ENCODE results near the gene RUBCNL. TPM values are rescaled to one million over a fixed set of nuclear protein-coding genes. Genes with fewer than 3 reads are reported as not detected.

Gene RUBCNL
- total RNA-seq, 4 donors from 2014 or later = 0.42 to 0.78 TPM; not detected in 2

- H3K36me3 ChIP-seq = no peaks in the 10 kb centered on the region
- ATAC-seq (no peak), DNase-seq (no peak)
- H3K27me3 ChIP-seq = peaks cover 0 to 21% (median 15%) of the 10 kb centered on the region in 3 donors
- intact Hi-C loops (cut with DNase I; ENCODE audit: low total_unique reads) (no loop called here), in situ Hi-C loops (cut with MboI; ENCODE audit: low sequenced_read_pairs in 4 of 4) (no loop called here)
- no peaks in the 10 kb centered on the region for H3K4me1 ChIP-seq
- H3K4me3 ChIP-seq = no peak overlapping the region
- H3K9me3 ChIP-seq = no peaks in the 10 kb centered on the region
- TF ChIP-seq, protein P1, sequence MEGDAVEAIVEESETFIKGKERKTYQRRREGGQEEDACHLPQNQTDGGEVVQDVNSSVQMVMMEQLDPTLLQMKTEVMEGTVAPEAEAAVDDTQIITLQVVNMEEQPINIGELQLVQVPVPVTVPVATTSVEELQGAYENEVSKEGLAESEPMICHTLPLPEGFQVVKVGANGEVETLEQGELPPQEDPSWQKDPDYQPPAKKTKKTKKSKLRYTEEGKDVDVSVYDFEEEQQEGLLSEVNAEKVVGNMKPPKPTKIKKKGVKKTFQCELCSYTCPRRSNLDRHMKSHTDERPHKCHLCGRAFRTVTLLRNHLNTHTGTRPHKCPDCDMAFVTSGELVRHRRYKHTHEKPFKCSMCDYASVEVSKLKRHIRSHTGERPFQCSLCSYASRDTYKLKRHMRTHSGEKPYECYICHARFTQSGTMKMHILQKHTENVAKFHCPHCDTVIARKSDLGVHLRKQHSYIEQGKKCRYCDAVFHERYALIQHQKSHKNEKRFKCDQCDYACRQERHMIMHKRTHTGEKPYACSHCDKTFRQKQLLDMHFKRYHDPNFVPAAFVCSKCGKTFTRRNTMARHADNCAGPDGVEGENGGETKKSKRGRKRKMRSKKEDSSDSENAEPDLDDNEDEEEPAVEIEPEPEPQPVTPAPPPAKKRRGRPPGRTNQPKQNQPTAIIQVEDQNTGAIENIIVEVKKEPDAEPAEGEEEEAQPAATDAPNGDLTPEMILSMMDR (IDR thresholded peaks at IDR 0.05 in 4 of 5, conservative IDR thresholded peaks at IDR 0.05 in 1 of 5) = no peak
- TF ChIP-seq POLR2A (IDR thresholded peaks at IDR 0.05) = no peak
- H3K27ac ChIP-seq = no peak overlapping the region
Observed at GRCh38 chr13:46385946-46386345, 1.1 kb downstream of the RUBCNL start.

GRCh38 chr13:46383383-46383782 is 3.7 kb downstream of the RUBCNL start:
- intact Hi-C loops (cut with DNase I; ENCODE audit: low total_unique reads) (no loop called here), in situ Hi-C loops (cut with MboI; ENCODE audit: low sequenced_read_pairs in 4 of 4) (no loop called here)
- ATAC-seq (no peak), DNase-seq (no peak)
- Histone ChIP-seq H3K4me3 (no peak overlapping the region), H3K27me3 (peaks cover 0 to 21% (median 15%) of the 10 kb centered on the region in 3 donors), H3K4me1 (no peaks in the 10 kb centered on the region), H3K9me3 (no peaks in the 10 kb centered on the region), H3K27ac (no peak overlapping the region), H3K36me3 (no peaks in the 10 kb centered on the region)
- TF ChIP-seq, protein P1 (IDR thresholded peaks at IDR 0.05 in 4 of 5, conservative IDR thresholded peaks at IDR 0.05 in 1 of 5) = no peak
- no peak for TF ChIP-seq POLR2A (IDR thresholded peaks at IDR 0.05)

DNA sequence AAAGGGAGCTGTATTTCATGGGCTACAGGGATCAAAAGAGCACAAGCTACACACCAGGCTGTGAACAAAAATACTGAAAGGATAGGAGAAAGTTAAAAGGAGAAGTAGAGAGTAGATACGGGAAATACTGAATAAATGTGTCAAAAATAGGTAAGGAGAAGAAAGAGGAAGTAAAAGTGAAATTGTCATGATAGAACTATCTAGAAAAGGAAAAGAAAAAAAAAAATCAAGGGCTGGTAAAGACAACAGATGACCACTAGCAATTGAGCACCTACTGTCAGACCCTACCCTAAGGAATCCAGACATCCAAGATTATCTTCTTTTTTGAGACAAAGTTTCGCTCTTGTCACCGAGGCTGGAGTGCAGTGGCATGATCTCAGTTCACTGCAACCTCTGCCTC is 4.8 kb downstream of the RUBCNL start:
- TF ChIP-seq, protein P1 (IDR thresholded peaks at IDR 0.05 in 4 of 5, conservative IDR thresholded peaks at IDR 0.05 in 1 of 5) = no peak
- TF ChIP-seq POLR2A (IDR thresholded peaks at IDR 0.05) = no peak
- H3K27ac ChIP-seq = no peak overlapping the region
- no peaks in the 10 kb centered on the region for H3K4me1 ChIP-seq
- in situ Hi-C loops (cut with MboI; ENCODE audit: low sequenced_read_pairs in 4 of 4) (no loop called here), intact Hi-C loops (cut with DNase I; ENCODE audit: low total_unique reads) (no loop called here)
- no peaks in the 10 kb centered on the region for H3K36me3 ChIP-seq
- ATAC-seq (no peak), DNase-seq (no peak)
- H3K4me3 ChIP-seq = no peak overlapping the region
- no peaks in the 10 kb centered on the region for H3K9me3 ChIP-seq
- peaks cover 0 to 18% (median 10%) of the 10 kb centered on the region in 3 donors for H3K27me3 ChIP-seq

DNA sequence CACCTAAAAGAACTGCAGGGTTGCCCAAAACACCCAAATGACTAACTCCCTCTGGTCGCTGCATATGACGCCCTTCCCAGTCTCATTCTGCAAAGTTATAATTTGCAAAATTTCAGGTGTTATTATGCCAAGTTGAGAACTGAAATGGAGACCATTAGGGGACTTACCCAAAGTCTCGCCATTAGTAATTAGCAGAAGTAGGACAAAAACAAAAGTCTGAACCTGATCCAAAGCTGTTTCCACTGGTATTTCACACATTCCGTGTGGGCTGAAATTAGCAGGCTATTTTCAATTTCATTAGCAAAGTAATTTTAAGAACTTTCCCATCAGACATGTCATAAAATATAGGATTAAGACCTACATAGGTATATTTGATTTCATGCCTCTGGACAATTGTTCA is 6.8 kb downstream of the RUBCNL start:
- in situ Hi-C loops (cut with MboI; ENCODE audit: low sequenced_read_pairs in 4 of 4) = no loop called here
- no peaks in the 10 kb centered on the region for H3K4me1 ChIP-seq
- DNase-seq = no peak
- intact Hi-C loops (cut with DNase I; ENCODE audit: low total_unique reads) = no loop called here
- no peak overlapping the region for H3K4me3 ChIP-seq
- peaks cover 0 to 7% (median 0%) of the 10 kb centered on the region in 3 donors for H3K27me3 ChIP-seq
- H3K27ac ChIP-seq = no peak overlapping the region
- ATAC-seq = no peak
- no peaks in the 10 kb centered on the region for H3K9me3 ChIP-seq
- H3K36me3 ChIP-seq = no peaks in the 10 kb centered on the region
- TF ChIP-seq POLR2A (IDR thresholded peaks at IDR 0.05) = no peak
- TF ChIP-seq, protein P1 (IDR thresholded peaks at IDR 0.05 in 4 of 5, conservative IDR thresholded peaks at IDR 0.05 in 1 of 5) = no peak

DNA sequence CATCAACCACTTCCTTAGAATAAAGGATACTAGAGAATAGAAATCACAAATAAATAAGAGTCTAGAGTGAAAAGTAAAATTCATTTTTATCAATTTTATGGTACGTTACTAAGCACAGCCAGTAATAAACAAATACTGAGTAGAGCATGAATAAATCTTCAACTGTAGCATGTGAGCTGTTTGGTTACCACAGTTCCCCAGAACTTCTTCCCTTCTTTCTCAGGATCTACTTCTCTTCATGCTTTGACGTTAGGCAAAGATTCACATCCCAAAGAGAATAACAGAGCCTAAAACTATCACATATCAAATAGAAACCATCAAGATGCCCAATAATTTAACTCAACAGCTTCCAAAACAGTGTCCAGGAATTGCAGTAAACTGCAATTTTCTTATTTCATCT is 7.4 kb downstream of the RUBCNL start:
- no peak for DNase-seq
- Histone ChIP-seq H3K36me3 (no peaks in the 10 kb centered on the region), H3K4me3 (no peak overlapping the region), H3K9me3 (no peaks in the 10 kb centered on the region), H3K27me3 (peaks cover 0 to 3% (median 0%) of the 10 kb centered on the region in 3 donors), H3K4me1 (no peaks in the 10 kb centered on the region), H3K27ac (no peak overlapping the region)
- ATAC-seq = no peak
- TF ChIP-seq, protein P1 (IDR thresholded peaks at IDR 0.05 in 4 of 5, conservative IDR thresholded peaks at IDR 0.05 in 1 of 5) = no peak
- TF ChIP-seq POLR2A (IDR thresholded peaks at IDR 0.05) = no peak
- intact Hi-C loops (cut with DNase I; ENCODE audit: low total_unique reads) (no loop called here), in situ Hi-C loops (cut with MboI; ENCODE audit: low sequenced_read_pairs in 4 of 4) (no loop called here)

All from gastrocnemius medialis (tissue), 4 donors.